K562 (cell line): ENCODE results near the gene STYXL1.

Source experiments
- ETS1 ChIP-seq: conservative IDR thresholded peaks from 2 replicates; pipeline ENCODE4 v1.6.1; 2011; ENCODE audit warnings: low read depth, mild to moderate bottlenecking, low read length; ENCODE audit not compliant: control insufficient read depth
- HNRNPUL1 ChIP-seq: fragments of 200-400 bp; formaldehyde crosslinking; IDR thresholded peaks from 2 replicates; pipeline ENCODE4 v1.6.1; 2017; ENCODE audit warnings: low read length
- MYC ChIP-seq, 2 experiments: fragments of 250-450 bp in 1 of 2; sonication (Bioruptor Pico) in 1 of 2; IDR thresholded peaks; 2 replicates each; pipeline versions ENCODE4 v1.5.1 to v1.6.1; 2012 to 2021; ENCODE audit warnings: low read depth in 2 of 2, borderline replicate concordance in 1 of 2, improper control_type of control experiment in 1 of 2, low read length in 1 of 2, mild to moderate bottlenecking in 1 of 2, moderate library complexity in 1 of 2
- NR1H2 ChIP-seq: sonication (generic); formaldehyde crosslinking; IDR thresholded peaks from 2 replicates; pipeline ENCODE4 v1.4.0; 2020; ENCODE audit warnings: mild to moderate bottlenecking, missing genetic modification reagents
- SPI1 ChIP-seq: IDR thresholded peaks from 2 replicates; pipeline ENCODE4 v1.6.1; 2011; ENCODE audit warnings: low read depth, low read length, control low read depth, borderline replicate concordance
- ZNF785 ChIP-seq: fragments of 250-450 bp; sonication (Bioruptor Pico); IDR thresholded peaks from 2 replicates; pipeline ENCODE4 v1.4.0; 2020; ENCODE audit warnings: mild to moderate bottlenecking

GRCh38 chr7:75955331-75955955 lies 92.4 kb downstream of the STYXL1 start:
- TF ChIP-seq SPI1 (no peak), HNRNPUL1 (no peak), NR1H2 (CRISPR knock-in tag) (no peak), MYC (IDR thresholded peaks at IDR 0.05; ENCODE audit: low read depth, low read length) (no peak), MYC (CRISPR knock-in tag; IDR thresholded peaks at IDR 0.05; ENCODE audit: borderline replicate concordance, low read depth) (no peak), ETS1 (no peak), ZNF785 (no peak)
